GDM1 (cell line): ENCODE results near the gene CGB7.
"Not testable (repeated sequence)": the region's sequence is repeated elsewhere in the genome, so short reads cannot be mapped to it uniquely, and the experiment has no call there.

Experiments
- DNase-seq: peaks from one replicate; lab custom pipeline; 2025; lab: John Stamatoyannopoulos, UW

CGB7 gene

DNA sequence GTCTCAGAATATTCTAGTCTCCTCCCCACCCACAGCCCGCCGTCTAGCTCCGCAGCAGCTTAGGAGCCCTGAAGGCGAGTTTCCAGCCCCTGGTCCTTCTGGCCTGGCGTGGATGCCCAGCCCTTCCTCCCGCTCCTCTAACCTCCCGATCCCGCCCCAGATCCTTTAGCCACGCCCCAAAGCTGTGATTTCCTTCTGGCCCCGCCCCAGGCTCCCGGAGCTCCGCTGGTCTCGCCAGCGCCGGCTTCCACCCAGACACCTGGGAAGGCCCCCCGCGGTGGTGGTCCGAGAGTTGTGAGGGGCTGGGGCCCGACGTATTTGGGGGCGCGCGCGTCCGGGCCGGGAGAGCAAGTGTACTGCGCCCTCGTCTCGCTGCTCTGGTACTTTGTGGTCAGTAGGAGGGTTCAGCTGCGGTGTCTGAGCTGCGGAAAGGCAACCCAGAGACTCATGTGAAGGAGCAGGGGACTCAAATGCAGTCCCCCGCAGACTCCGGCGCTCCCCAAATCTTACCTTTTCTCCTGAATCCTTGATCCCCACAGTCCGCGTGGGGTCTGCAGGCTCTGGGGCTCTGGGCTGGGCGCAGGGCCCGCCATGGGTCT, at the start of gene CGB7:
Gene CGB7 (minus strand): TSS at position 114 of the 599 bp plus-strand sequence. CDS start 2,374 bp downstream, outside the sequence.
- DNase-seq = no peak

DNA sequence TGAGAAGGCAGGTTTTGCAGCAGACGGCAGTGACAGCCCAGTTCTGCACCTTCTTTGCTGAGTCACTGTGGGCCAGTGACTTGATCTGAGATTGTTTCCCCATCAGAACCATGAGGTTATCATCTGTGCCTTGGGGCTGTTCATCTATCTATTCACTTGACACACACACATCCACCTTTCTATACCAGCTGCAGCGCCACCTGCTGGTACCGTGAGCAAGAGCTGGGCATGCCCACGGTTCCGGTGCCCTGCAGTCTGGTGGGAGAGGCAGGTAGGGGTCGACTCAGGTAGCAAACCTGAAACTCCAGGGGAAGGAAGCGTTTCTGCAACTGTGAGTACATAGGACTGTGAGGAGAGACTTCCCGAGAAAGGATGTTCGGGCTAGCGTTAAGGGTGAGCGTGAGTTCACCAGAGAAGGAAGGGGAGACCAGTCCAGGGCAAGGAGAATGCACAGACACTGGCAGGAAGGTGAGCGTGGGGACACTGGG, 49.1 kb upstream of the CGB7 start:
- DNase-seq = peak; percentile 11

DNA sequence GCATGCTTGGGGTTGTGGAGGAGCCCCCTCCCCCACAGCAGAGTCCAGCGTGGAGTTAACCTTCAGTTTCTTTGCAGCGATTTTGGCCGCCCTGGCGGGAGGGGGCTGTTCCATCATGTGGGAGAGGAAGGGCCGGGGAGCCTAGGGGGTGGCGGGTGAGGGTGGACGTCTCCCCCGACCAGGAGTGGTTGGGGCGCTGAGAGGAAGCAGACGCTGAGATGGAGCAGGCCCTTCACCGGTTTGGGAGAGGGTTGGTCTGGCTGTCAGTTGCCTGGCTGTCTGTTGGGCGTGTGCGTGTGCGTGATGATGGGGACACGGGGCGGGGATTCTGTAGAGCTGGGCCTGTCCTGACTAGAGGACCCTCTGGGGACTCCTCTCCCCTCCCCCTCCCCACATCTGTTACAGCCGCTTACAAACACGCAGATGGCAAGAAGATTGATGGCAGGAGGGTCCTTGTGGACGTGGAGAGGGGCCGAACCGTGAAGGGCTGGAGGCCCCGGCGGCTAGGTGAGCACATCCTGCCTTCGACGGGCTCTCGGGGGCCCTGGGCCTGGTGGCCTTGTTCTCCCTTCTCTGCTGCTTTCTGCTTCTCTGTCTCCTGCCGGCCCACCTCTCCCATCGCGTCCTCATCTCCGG, 46.8 kb upstream of the CGB7 start:
- no peak for DNase-seq

DNA sequence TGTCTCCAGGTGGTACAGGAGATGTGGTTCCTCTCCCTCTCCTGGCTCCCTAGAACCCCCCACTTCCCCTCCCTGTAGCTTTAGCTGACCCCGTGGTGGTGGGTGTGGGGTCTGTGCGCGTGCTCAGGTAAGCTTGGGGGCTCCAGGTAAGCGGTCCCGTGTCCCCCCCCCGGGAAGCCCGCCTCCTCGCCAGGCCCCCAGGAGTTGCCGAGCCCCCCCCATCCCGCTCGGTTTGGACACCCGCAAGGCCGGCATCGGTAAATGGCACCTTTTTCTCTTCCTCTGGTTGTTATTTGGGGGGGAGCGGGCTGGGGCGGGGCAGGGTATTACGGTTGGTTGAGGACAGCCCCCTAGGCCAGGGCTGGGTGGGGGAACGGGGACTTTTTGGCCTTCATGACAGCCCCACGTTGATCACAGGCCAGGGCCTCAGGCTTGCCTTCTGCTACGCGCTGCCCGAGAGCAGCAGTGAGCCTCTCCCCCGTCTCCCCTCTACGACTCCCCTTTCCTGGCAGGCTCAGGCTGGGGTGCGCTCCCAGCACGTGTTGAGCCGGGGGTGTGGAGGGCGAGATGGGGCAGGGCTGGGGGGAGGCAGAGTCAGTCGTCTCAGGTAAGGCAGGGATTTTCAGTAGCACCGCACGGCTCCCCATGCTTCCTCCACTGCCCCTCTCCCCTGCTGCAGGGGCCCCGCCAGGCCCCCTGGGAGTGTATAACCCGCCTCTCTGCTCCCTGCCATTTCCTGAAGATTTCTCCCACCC, 46.0 kb upstream of the CGB7 start:
- no peak for DNase-seq

DNA sequence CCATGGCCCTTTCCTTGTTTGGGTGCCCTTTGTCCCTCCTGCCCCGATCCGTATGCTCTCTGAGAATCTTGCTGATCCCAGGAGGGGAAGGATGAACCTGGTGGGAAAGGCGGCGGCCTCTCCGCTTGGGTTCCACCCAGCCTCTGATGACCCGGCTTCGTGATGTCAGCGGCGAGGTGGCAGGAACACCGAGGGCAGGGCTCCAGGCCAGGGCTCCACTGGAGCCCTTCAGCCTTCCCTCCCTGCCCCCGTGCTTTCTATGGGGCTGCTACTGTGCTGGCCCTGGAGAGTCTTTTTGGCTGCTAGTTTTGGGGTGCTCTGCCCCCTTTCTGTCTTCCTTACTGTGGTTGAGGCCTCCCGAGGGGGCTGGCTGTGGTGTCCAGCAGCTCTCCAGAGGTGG, 44.8 kb upstream of the CGB7 start:
- no peak for DNase-seq

DNA sequence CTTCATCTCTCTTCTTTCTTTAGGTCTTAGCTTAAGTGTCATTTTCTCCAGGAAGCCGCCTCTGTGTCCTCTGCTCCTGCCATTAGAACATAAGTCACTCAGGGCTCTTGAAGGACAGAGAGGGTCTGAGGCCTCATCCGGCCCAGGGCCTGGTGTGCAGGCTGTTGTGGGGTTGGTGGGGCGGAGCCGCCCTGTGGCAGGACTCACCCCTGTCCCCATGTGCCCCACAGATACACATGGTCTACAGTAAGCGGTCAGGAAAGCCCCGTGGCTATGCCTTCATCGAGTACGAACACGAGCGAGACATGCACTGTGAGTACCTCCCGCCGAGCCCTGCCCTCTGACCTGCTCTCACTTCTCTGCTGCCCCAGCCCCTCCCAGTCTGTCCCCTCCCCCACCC, 43.6 kb upstream of the CGB7 start:
- DNase-seq = no peak

DNA sequence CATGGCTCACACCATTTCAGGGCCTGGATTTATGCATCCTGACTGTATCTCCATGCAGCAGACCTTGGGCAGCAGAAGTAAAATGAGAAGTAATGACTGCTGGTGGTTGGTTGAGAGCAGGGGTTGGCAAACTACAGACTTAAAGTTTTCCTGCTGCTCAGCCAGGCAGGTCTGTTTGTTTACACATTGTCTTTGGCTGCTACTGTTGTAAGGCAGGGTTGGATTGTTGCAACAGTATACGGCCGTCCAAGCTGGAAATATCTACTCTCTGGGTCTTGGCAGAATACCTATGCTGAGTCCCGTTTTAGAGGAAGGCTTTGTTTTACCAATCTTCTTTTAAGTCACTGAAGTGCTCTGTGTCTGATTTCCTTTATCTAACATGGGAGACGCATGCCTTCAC, 41.2 kb upstream of the CGB7 start:
- no peak for DNase-seq

DNA sequence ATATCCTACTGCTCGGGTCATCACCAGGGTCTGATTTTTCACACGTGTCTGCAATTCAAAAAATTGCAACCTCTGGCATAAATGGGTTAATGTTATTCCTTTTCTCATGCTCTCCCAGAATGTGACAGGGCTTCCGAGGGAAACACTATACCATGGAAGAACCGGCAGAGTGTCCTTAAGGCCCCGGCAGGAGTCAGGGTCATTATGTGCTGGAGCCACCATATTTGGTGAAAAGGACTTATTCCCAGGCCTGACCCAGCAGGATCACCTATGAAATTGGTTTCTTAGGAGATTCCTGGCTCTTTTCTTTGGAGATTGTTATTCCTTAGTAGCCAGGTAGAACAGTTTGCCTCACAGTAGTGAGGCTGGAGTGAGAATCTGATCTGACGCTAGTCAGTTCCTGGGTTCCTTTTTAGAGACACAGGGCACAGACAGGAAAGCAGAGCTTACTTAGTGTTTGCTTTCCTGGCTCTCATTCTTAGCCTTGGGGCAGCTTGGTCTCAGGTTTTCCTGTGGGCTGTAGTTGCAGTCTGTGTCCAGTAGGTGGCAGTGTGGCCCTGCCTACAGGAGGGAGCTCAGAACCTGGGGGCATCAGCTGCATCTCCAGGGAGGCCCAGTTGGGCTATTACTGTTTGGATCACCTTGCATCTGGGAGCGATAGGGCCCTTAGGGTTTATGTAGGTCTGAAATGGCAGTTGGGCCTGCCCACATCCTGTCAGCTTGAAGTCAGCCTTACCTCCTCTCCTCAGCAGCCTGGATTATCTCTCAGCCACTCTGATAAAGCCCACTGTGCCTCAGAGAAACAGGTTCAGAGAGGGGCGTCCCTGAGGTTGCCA, 40.1 kb upstream of the CGB7 start:
- DNase-seq = peak; percentile 62

DNA sequence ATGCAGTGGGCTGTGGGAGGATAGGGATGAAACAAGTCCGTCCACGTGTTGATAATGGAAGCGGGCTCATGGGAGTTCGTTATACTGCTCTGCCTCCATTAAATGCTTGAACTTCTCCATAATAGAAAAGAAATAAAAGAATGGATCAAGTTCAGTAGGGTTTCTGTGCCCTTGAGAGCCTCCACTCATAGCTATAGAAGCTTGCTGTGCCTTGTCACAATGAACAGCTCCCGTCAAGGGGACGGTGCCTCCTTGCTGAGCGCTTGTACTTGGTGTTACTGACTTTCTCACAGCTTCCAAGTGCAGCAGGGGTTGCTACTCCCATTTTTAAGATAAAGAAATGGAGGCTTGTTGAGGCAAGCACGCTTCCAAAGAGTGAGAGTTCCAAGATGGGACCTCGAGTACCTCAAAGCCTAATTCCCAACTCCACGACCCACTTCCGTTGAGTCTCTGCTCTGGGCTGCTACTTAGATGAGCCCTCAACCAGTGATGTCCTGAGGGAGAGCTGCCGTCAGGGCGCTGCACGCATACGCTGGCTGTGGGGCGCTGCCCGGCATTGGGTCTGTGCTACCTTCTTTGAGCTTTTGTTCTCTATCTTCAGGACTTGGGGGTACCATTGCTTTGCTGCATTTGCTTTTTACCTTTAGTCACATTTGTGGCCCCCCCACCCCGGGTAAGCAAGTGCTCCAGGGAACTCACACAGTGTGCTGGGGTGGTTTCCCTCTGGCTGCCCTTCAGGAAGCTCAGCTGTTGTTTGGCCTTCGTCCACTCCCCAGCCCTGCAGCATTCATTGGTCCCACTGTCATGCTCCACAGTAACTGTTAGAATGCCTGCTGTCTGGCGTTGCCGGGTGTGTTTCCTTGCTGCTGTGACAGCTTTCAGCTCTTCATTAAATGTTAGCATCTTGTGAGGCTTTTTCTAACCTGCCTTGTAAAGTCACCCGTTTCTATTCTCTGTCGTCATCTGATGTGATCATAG, 37.2 kb upstream of the CGB7 start:
- DNase-seq = no peak

DNA sequence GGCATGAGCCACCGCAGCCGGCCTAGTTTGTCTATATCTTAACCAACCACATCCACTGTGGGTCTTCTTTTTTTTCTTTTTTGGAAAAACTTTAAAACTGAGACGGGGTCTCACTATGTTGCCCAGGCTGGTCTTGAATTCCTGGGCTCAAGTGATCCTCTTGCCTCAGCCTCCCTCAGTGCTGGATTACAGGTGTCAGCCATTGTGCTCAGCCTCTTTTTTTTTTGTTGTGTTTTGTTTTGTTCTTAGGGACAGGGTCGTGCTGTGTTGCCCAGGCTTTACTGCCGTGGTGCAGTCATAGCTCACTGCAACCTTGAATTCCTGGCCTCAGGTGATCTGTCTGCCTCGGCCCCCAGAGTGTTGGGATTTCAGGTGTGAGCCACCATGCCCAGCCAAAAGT, 35.1 kb upstream of the CGB7 start:
- no peak for DNase-seq

DNA sequence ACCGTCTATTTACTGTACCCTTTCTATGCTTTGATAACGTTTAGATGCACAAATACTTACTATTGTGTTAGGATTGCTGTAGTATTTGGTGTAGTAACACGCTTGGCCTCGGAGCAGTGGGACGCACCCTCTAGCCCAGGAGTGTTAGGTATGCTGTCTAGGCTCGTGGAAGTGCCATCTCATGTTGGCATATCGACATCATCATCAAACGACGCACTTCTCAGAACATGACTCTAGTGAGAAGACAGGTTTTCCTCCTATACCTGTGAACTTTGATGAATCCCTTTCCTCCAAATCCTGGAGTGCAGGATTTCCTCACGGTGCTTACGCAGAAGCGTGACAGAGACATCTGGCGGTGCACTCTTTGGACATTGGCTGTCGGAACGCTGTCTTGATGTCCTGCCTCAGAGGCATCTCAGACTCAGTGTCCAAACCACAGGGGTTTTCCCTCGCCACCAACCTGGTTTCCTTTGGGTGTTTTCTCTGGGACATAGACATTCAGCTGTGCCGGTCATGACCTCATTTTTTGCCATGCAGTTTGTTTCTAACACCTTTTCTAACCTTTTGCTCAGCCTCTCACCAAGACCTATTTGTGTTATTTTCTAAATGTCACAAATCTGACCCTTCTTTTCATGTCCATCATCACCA, 34.0 kb upstream of the CGB7 start:
- no peak for DNase-seq

DNA sequence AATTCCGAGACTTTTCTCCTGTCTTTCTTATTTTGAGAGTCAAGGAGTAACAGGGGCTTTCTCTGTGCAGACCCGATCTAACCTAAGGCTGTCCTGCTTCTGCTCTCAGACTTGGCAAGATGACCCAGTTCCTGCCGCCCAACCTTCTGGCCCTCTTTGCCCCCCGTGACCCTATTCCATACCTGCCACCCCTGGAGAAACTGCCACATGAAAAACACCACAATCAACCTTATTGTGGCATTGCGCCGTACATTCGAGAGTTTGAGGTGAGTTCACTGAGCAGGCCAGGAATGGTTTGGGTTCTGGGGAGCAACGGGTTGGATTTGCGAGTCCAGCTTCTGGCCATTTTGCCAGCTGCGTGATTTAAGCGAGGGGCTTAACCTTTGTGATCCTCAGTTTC, 28.7 kb upstream of the CGB7 start:
- DNase-seq = no peak

DNA sequence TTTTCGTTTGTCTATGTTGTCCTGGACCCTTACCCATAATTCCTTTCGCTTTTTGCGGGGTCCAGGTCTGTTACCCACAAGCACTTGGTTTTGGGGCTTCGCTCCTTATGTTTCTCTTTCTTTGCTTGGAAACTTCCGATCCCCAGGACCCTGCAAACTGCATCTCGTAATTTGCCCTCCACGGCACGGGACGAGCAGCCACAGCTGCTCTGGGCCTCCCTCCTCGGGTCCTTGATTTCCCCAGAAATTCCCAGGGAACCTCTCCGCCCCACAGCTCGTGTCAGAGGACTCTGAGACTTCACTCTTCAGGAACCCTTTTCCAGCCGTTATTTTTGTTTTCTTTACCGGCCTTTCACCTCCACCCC, 28.3 kb upstream of the CGB7 start:
- no peak for DNase-seq

DNA sequence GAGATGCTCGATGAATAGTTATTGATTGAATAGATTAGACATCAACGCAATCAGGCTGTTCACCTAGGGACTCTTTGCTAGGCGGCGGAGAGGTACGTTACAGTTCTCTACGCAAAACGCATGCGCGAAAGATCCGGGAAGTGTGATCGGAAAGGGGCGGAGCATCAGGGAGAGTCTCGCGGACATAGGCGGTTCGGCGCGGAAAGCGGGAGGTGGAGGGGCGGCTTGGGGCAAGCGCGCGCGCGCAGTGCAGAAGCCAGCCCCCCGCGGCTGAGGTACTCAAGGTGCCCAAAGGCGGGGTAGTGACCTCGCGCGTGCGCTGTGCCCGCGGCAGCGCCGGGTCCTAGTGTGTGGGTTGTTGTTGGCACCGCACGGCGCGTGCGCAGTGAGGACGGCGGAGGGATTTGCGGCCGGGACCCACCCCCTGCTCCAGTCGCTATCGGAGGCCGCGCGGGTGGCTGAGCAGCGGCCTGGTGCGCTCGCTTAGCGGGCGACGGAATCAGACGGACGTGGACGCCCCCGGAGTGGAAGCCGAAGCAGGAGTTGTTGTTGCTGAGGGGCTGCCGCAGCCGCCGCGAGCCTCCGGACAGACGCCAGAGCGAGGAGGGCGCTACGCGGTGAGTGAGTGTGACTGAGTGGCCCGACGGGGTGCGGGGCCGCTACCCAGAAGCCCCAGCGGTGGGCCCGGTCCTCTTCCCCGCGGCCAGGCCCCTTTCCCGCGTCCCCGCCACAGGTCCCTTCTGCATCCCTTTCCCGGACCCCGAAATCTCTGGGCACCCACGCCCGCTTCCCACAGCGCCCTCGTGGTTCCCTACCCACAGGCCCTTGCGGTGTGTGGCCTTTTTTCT, 27.7 kb upstream of the CGB7 start, which contains the start of gene SNRNP70:
Gene SNRNP70 (plus strand): TSS at position 432 of the 848 bp plus-strand sequence. CDS start 964 bp downstream, outside the sequence.
- DNase-seq = peak; percentile 100

DNA sequence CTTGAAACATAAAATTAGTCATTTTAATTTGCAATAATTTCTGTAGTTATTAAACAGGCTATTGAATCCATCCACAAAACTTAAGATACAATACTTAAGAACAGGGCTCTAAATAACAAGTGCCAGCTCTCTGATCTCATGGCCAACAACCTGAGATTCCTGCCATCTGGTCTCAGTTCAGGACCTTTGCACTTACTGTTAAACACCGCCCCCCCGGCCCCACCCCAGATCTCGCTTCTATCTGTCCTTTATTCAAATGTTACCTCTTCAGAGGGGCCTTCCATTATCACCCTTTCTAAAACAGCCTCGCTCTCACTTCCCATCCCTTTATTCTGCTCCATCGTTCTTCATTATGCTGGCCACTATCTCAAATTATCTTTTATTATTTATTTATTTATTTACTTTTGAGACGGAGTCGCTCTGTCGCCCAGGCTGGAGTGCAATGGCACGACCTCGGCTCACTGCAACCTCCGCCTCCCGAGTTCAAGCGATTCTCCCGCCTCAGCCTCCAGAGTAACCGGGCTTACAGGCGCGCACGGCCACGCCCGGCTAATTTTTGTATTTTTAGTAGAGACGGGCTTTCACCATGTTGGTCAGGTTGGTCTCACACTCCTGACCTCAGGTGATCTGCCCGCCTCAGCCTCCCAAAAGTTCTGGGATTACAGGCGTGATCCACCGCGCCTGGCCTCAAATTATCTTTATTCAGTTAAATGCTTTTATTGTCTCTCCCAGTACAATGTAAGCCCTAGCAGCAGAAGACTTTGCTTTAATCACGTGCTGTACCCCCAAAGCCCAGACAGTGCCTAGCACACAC, 26.9 kb upstream of the CGB7 start:
- no peak for DNase-seq

DNA sequence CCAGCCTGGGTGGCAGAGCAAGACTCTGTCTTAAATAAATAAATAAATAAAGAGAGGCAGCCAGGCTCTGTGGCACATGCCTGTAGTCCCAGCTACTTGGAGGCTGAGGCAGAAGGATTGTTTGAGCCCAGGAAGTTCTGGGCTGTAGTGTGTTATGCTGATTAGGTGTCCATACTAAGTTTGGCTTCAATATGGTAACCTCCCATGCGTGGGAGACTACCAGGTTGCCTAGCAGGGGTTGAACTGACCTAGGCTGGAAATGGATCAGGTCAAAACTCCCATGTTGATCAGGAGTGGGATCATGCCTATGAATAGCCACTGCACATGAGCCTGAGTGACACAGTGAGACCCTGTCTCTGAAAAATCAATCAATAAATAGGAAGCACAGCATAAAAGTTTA, 23.7 kb upstream of the CGB7 start:
- DNase-seq = no peak

DNA sequence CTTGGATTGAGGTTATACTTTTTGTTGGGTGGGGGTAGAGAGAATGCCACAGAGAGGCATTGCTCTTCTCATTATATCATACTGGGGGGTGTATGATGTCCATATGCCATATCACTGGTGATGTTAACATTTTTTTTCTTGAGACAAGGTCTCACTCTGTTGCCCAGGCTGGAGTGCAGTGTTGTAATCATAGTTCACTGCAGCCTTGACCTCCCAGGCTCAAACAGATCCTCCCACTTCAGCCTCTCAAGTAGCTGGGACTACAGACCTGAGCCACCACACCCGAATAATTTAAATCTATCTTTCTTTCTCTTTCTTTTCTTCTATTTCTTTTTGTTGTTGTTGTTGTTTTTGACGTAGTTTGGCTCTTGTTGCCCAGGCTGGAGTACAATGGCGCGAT, 22.8 kb upstream of the CGB7 start:
- DNase-seq = no peak

DNA sequence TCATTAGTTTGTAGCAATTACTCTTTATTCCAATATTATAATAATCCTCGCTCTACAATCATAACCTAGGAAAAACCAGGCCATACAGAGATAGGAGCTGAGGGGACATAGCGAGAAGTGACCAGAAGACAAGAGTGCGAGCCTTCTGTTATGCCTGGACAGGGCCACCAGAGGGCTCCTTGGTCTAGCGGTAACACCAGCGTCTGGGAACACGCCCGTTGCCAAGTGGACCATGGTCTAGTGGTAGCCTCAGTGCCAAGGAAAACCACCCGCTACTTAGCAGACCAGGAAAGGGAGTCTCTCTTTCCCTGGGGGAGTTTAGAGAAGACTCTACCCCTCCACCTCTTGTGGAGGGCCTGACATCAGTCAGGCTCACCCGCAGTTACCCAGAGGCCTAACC, 17.3 kb upstream of the CGB7 start:
- DNase-seq = not testable (repeated sequence)
